ENCODE results near the gene TMEM11. TPM values are rescaled to one million over a fixed set of nuclear protein-coding genes. Genes with fewer than 3 reads are reported as not detected.

Gene TMEM11
- total RNA-seq, 4 donors from 2014 or later: 25.6 to 38.0 (median 33.8) TPM

DNA sequence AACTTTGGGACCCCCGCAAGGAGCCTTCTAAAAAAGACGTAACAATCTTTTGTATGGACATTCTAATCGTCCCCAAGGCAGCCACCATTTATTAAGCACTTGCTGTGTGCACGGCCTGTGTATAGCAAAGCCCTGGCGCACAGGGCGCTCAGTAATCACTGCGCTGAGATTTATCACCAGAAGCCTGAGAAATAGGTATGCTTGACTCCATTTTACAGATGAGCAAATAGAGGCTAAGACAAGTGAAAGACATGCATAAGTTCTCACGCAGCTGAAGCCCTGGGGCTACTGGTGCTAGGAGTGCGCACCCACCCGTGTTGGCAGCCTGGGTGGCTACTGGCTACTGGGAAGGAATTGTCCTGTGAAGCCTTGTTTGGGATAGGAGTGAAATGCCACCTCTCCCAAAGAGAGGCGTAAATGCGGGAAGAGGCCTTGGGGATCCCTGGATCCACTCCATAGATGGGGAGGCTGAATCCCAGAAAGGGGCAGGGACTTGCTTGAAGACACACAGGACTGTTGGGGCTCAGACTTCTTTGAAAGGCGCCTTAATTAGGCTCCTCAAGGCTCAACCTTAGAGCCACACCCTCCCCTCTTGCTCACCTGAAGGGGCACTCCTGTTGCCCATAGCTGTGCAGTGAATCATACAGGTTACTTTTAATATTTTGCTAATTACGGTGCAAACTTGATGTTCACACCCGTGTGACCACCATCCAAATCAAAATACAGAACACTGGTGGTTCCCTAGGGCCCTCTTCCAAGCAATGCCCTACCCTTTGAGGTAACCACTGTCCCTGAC is 39.9 kb upstream of the TMEM11 start:
- TF ChIP-seq, protein P1, sequence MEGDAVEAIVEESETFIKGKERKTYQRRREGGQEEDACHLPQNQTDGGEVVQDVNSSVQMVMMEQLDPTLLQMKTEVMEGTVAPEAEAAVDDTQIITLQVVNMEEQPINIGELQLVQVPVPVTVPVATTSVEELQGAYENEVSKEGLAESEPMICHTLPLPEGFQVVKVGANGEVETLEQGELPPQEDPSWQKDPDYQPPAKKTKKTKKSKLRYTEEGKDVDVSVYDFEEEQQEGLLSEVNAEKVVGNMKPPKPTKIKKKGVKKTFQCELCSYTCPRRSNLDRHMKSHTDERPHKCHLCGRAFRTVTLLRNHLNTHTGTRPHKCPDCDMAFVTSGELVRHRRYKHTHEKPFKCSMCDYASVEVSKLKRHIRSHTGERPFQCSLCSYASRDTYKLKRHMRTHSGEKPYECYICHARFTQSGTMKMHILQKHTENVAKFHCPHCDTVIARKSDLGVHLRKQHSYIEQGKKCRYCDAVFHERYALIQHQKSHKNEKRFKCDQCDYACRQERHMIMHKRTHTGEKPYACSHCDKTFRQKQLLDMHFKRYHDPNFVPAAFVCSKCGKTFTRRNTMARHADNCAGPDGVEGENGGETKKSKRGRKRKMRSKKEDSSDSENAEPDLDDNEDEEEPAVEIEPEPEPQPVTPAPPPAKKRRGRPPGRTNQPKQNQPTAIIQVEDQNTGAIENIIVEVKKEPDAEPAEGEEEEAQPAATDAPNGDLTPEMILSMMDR (IDR thresholded peaks at IDR 0.05): no peak
- TF ChIP-seq POLR2A (IDR thresholded peaks at IDR 0.05) (no peak), POLR2AphosphoS5 (IDR thresholded peaks at IDR 0.05) (no peak), EP300 (IDR thresholded peaks at IDR 0.05) (no peak)
- peaks cover 37% of the 10 kb centered on the region for H3K4me1 ChIP-seq

DNA sequence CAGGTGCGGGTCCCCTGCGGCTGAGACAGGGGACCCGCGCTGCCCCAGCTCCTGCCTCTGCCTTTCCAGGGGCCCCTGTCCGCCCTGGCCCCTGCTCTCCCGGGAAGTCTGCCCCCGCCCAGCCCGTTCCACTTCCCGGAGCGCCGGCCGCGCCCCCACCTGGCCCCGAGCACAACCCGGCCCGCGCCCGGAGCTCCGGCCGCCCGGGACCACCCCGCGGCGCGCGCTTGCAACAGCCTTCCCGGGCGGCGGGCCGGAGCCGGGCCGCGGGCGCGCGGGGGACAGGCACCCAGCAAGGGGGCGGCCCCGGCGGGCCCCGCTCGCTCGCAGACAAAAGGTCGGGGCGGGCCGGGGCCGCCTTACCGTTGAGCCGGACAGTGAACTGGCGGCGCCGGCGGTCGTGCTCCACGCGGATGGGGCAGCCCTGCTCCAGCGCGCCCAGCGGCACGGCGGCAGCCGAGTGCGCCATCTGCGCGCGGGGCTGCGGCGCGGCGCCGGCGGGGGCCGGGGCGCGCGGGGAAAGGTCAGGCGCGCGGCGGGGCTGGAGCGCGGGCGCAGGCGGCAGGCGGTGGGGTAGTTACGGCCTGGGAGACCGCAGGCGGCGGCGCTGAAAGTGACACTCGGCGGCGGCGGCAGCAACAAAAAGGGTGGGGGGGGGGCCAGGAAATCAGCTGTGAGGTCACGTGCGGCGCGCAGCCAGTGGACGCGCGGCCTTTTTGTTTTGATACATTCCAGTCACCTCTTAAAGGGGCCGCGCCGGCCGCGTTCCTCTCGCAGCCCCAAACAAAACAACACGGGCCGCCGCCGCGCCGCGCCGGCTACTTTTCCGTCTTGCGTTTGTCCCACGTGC is 39.1 kb upstream of the TMEM11 start, which contains the start of gene NATD1:
Gene NATD1, minus strand, starts transcription at position 615 of the 850 bp plus-strand sequence. Its CDS starts 146 bp downstream, at position 469.
- H3K4me3 ChIP-seq: peak within 1 kb of the TSS; percentile 77
- TF ChIP-seq POLR2A (IDR thresholded peaks at IDR 0.05) (no peak), EP300 (IDR thresholded peaks at IDR 0.05) (no peak), POLR2AphosphoS5 (IDR thresholded peaks at IDR 0.05) (no peak)
- TF ChIP-seq, protein P1 (IDR thresholded peaks at IDR 0.05): no peak
- no peaks in the 10 kb centered on the region for H3K9me3 ChIP-seq
- WGBS: 1% methylated on average over 33 of the region's 117 CpGs
- H3K4me1 ChIP-seq: peaks cover 37% of the 10 kb centered on the region
- H3K27ac ChIP-seq: peak within 1 kb of the TSS; percentile 79
- H3K27me3 ChIP-seq: no peaks in the 10 kb centered on the region
- H3K36me3 ChIP-seq: no peaks in the 10 kb centered on the region
- peak; percentile 90 to 94 for DNase-seq (ENCODE audit: low spot score in 2 of 2)

More for the DNA sequence above, 39.9 kb upstream of the TMEM11 start:
- no peak for DNase-seq (ENCODE audit: low spot score in 2 of 2)
- WGBS: 23% methylated on average over 15 of the region's 15 CpGs
- Histone ChIP-seq H3K27me3 (no peaks in the 10 kb centered on the region), H3K4me3 (peak overlapping the region; percentile 77), H3K36me3 (no peaks in the 10 kb centered on the region), H3K9me3 (no peaks in the 10 kb centered on the region), H3K27ac (peak overlapping the region; percentile 79)

DNA sequence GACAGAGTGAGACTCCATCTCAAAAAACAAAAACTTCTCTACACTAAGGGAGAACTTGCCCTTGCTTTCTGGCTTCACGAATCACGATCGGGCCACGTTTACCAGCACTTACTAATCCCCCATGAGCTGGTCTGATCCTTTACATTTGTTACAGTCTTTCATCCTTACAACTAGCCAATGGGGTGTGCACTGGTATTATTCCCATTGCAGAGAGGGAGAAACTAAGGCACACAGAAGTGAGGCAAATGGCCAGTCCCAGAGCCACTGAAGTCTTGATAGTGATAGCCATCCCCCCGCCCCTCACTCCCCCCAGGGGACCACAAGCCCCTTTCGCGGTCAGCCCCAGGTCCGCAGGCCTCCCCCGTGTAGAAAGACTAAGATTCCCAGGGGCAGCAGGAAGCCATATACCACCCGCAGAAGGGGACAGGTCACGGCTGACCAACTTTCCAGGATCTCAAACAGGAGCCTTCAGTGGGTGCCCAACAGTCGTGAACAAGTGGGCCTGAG is 38.4 kb upstream of the TMEM11 start:
- WGBS: 15% methylated on average over 8 of the region's 12 CpGs
- peaks cover 37% of the 10 kb centered on the region for H3K4me1 ChIP-seq
- H3K4me3 ChIP-seq: peak overlapping the region; percentile 77
- H3K27me3 ChIP-seq: no peaks in the 10 kb centered on the region
- DNase-seq (ENCODE audit: low spot score in 2 of 2): no peak
- peak overlapping the region; percentile 79 for H3K27ac ChIP-seq
- H3K9me3 ChIP-seq: no peaks in the 10 kb centered on the region
- TF ChIP-seq, protein P1 (IDR thresholded peaks at IDR 0.05): no peak
- TF ChIP-seq POLR2AphosphoS5 (IDR thresholded peaks at IDR 0.05) (no peak), EP300 (IDR thresholded peaks at IDR 0.05) (no peak), POLR2A (IDR thresholded peaks at IDR 0.05) (no peak)
- H3K36me3 ChIP-seq: no peaks in the 10 kb centered on the region

DNA sequence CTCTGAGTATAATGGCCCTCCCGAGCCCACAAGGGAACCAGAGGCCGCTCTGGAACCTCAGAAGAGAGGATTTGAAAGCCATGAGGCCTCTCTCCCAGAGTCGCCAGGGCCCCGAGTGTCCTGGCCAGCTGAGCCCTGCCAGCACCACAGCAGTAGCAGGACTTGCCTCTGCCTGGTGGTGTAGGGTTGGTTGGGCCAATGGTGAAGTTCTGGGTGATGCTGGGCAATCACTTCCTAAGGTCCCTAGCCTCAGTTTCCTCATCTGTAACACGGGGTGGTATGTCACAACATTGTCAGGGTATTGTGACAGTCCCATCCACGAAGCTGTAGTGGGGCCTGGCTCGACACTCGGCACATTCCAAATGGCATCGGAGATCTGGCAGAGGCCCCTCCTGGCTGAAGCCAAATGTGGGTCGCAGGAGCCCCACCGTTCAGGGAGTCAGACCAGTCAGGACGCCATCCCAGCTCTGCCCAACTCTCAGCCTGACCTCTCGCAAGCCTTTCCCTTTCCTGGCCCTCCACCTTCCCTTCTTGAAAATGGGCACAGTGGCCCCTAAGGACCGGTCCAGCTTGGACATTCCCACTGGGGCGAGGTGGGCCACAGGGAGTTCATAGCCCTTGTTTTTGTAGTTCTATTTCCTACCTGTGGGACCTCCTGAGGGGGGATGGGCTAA is 37.5 kb upstream of the TMEM11 start:
- WGBS: 76% methylated on average over 11 of the region's 15 CpGs
- DNase-seq (ENCODE audit: low spot score in 2 of 2): no peak
- Histone ChIP-seq H3K4me1 (peaks cover 37% of the 10 kb centered on the region), H3K27ac (no peak overlapping the region), H3K27me3 (no peaks in the 10 kb centered on the region), H3K9me3 (no peaks in the 10 kb centered on the region), H3K36me3 (no peaks in the 10 kb centered on the region), H3K4me3 (peak overlapping the region; percentile 77)
- TF ChIP-seq POLR2AphosphoS5 (IDR thresholded peaks at IDR 0.05) (no peak), POLR2A (IDR thresholded peaks at IDR 0.05) (no peak), EP300 (IDR thresholded peaks at IDR 0.05) (no peak)
- TF ChIP-seq, protein P1 (IDR thresholded peaks at IDR 0.05): no peak
